RCC 7860 (cell line): ENCODE data around the gene SLC29A1.

Experiments
- DNase-seq: peaks from one replicate; pipeline ENCODE4 v3.0.0-alpha.2; 2015; ENCODE audit warnings: low spot score
- FAIRE-seq: peaks from 2 replicates; lab custom pipeline; 2012; peaks lifted over from hg19 to GRCh38; lab: Jason Lieb, UNC

SLC29A1 gene

GRCh38 chr6:44251576-44252524 lies 28.5 kb downstream of the SLC29A1 start:
- no peak for DNase-seq
- FAIRE-seq, result no peak

- no peak for FAIRE-seq
- DNase-seq, result peak; percentile 37
These were observed 30.1 kb downstream of the SLC29A1 start for GRCh38 chr6:44253307-44254101.

- DNase-seq, result no peak
- no peak for FAIRE-seq
These were observed 31.1 kb downstream of the SLC29A1 start for GRCh38 chr6:44254191-44255104.

GRCh38 chr6:44255105-44255808 lies 31.9 kb downstream of the SLC29A1 start:
- DNase-seq (peak; percentile 23), FAIRE-seq (no peak)

GRCh38 chr6:44255871-44256774 lies 32.7 kb downstream of the SLC29A1 start:
- no peak for DNase-seq
- no peak for FAIRE-seq

- no peak for DNase-seq
- no peak for FAIRE-seq
These were observed 33.3 kb downstream of the SLC29A1 start for GRCh38 chr6:44256775-44257024.

- no peak for FAIRE-seq
These were observed 33.8 kb downstream of the SLC29A1 start, which contains the start of gene SLC35B2 for GRCh38 chr6:44257025-44257752. Gene SLC35B2, minus strand, starts transcription at chr6:44257528. Its CDS starts 118 bp downstream, at chr6:44257410.

GRCh38 chr6:44257753-44258324 lies 34.4 kb downstream of the SLC29A1 start:
- no peak for FAIRE-seq
- DNase-seq, result no peak

More at GRCh38 chr6:44257025-44257752, 33.8 kb downstream of the SLC29A1 start, which contains the start of gene SLC35B2:
- peak; percentile 61 for DNase-seq

- no peak for FAIRE-seq
- no peak for DNase-seq
These were observed 35.0 kb downstream of the SLC29A1 start for GRCh38 chr6:44258325-44258863.

- FAIRE-seq, result no peak
- no peak for DNase-seq
These were observed 35.5 kb downstream of the SLC29A1 start for GRCh38 chr6:44258921-44259320.

GRCh38 chr6:44260011-44260410 lies 36.6 kb downstream of the SLC29A1 start:
- DNase-seq, result no peak
- FAIRE-seq, result no peak

- FAIRE-seq, result no peak
These were observed 37.3 kb downstream of the SLC29A1 start for GRCh38 chr6:44260451-44261297.

GRCh38 chr6:44261581-44261980 lies 38.2 kb downstream of the SLC29A1 start:
- DNase-seq, result no peak
- no peak for FAIRE-seq

More at GRCh38 chr6:44260451-44261297, 37.3 kb downstream of the SLC29A1 start:
- DNase-seq, result no peak

- no peak for FAIRE-seq
- no peak for DNase-seq
These were observed 39.3 kb downstream of the SLC29A1 start for GRCh38 chr6:44262467-44263353.

GRCh38 chr6:44263354-44264100 lies 40.1 kb downstream of the SLC29A1 start:
- peak; percentile 63 for DNase-seq
- FAIRE-seq, result no peak
